Sciatic nerve (tissue), 2 donors: ENCODE measurements around the gene AFF2. TPM values are rescaled to one million over a fixed set of nuclear protein-coding genes. Genes with fewer than 3 reads are reported as not detected.

Experiments used
- ATAC-seq: fragments of 200-7000 bp; cut with Tn5 transposase; one replicate; pipeline ENCODE4 v1.9.1; 2020; ENCODE audit warnings: mild to moderate bottlenecking, moderate library complexity
- DNase-seq: peaks from one replicate; pipeline ENCODE4 v3.0.0-alpha.2; 2020; ENCODE audit warnings: low spot score
- intact Hi-C: fragments of 100-400 bp; cut with DNase I; formaldehyde crosslinking; loops from one replicate; pipeline ENCODE4 v1.14.2; 2022
- total RNA-seq: library from RNA; stranded (reverse); fragmentation: NEBNext Ultra II Directional; extraction: Animal tissue kit (Norgen Biotek cat#: 25700); gene quantifications from one replicate; pipeline ENCODE4 v1.2.1, GENCODE V29; 2021
- donor health status: DM: no; HTN: no; CAD: no.
- donor health status: DM: no; HTN: no; CAD: no.

The AFF2 gene
- total RNA-seq, 1 donor from 2014 or later: 7.6 TPM

DNA sequence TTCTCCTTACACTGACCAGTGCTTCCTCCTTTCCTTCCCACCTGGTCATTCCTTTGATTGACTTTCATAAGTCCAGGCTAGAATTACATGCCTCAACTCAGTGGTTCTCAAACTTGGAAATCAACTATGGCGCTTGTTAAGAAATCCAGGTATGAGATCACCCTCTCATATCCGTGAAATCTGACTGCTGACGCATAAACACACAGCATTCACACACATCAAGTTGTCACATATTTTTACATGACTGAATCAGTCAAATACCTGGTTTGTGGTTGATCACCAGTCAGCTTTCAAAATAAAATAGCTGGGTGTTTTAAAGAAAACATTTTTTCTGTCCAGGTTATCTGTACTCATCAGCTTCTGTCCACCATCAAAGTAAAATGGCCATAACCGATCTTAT lies 433.5 kb downstream of the AFF2 start:
- no peak for DNase-seq
- intact Hi-C loops: no loop called here
- ATAC-seq: no peak

DNA sequence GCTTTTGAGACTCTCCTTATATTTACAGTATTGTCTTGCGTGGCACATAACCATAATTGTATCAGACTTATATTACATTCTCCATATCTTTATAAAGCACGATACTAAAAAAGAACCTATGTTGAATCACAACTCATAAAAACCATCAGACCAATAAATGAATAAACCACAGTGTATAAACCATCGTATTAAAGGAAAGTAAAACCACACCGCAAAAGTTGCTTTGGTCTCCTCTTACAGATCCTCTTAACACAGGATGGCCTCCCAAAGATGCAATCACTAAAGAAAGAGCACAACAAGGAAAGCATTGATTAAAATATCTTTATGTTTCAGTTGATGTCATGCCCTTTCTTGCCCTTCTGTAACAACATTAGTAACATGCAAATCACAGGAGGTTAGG lies 437.9 kb downstream of the AFF2 start:
- intact Hi-C loops: no loop called here
- DNase-seq (no peak), ATAC-seq (no peak)

DNA sequence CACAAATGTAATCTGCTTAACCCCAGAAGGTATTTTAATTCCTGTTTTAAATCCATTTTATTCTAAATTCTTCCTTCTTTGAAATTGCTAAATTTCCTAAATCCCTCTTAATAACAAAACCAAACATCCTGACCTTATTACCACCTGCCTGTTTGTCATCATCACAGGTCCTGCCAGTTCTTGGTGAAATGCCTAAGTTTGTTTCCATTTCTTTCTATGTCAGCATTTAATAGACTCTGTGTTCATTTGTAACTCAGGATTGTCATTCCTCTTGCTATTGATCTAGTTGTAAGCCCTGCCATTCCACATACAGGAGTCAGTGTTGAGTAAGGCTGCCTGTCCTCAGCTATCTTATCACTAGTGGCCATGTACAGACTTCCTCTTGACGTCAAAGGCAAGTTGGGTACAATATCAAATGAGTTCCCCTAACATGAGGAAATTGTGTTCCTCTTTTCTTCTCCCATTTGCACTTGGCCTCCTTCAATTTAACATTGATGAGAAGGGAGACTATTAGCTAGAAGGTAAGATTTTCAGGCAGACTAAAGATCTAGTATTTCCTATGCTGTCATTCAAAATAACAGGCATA lies 440.1 kb downstream of the AFF2 start:
- intact Hi-C loops: no loop called here
- ATAC-seq (no peak), DNase-seq (no peak)

DNA sequence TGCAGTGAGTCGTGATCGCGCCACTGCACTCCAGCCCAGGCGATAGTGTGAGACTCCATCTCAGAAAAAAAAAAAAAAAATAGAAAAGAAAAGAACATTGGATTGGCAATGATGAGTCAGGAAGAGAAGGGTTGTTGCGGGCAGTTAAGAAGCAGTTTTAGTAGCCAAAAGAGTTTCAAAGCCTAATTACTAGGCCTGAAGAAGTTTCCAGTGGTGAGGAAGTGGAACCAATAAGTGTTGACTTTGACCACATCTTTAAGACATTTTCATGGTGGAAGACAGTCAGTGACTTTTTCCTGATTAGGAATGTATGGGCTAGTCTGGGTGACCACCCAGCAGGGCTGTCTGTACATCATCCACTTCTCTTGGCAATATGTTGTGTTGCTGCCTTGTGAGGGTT lies 442.3 kb downstream of the AFF2 start:
- DNase-seq: no peak
- intact Hi-C loops: no loop called here
- ATAC-seq: no peak

DNA sequence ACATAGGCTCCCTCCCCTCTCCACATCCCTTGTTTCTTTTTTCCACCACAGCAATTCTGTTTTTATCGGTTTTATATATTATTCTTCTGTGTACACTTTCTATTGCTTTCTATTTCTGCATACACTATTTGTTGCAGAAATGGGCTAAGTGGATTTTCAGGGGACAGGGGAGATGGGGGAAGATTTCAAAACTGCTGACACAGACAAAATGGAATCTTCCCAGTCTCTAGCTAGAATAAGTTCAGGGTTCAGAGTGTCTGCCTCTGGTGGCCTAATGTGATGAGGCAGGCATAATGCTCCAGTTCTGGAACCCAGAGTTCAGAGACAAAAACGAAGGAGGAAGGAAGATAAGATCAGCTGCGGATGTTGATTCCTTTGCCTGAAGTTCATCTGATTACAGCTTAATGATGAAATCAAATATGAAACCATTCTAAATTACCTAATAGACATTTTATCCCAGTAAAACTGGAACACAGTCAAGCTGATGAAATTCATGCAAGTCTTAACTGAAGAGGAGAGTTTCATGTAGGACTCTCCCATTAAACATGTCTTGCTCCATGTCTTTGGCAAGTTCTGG lies 447.1 kb downstream of the AFF2 start:
- DNase-seq (no peak), ATAC-seq (no peak)
- intact Hi-C loops: no loop called here

DNA sequence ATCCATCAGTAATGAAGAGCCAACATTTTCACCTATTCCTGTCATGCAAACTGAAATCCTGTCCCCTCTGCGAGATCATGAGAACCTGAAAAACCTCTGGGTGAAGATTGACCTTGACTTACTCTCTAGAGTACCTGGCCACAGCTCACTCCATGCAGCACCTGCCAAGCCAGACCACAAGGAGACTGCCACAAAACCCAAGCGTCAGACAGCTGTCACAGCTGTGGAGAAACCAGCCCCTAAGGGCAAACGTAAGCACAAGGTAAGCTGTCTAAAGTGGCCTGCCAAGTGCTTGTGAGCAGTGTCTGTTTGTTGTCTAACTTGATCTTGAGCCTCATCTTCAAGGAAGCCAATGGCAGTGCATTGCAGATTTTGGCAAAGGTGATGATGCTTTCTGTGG lies 455.9 kb downstream of the AFF2 start:
- DNase-seq (no peak), ATAC-seq (no peak)
- intact Hi-C loops: no loop called here

DNA sequence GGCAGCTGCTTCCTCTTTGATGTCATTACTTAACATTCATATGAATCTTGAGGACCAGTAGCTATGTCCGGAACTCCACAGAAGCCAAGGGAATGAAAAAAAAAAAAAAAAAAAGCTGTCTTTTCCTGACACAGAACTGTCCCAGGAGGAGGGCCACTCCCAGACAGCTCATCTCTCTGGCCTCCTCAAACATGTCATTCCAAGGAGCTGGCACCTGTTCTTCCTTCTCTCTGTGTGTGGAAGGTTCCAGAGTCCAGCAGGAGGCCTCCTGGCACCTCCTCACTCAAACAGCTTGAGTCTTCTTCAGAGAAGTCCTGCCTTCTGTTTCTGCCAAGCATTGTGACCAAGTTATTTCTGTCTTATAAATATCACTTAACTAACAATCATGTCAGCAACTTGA lies 458.5 kb downstream of the AFF2 start:
- no peak for ATAC-seq
- intact Hi-C loops: no loop called here
- no peak for DNase-seq

DNA sequence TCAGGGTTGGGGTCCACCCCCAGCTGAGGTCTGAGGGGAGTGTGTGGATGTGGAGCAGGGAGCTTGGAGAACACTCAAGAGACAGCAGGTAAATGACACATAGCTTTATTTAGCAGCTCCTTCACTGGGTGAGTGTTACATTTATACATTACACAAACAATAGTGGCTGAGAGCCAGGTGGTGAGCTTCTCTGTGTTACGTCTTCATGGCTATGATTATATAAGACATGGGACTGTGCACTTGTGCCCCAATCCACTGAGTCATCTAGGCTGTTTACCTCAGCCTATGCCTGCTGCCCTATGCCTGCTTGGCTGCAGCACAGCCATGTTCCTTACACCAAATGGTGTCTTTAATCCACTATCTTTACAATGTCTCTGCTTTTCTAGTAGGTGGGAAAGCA lies 459.6 kb downstream of the AFF2 start:
- ATAC-seq: no peak
- no peak for DNase-seq
- intact Hi-C loops: no loop called here

DNA sequence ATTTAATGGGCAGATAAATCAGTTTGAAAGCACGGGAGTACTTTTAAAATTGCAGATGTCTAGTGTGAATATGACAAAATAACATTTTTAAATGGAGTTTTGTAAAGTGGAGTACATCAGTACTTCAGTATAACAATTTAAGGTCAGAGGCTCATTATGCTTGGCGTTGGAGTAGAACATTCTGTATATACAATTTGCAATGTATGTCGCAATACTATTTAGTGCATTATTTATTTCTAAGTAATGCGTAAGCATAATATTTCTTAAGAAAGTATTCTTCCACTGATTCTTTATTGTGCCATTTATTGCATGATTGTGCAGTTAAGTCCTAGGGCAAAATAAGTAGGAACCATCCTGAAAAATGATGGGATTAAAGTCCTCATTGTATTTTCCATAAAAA lies 461.6 kb downstream of the AFF2 start:
- DNase-seq: no peak
- intact Hi-C loops: no loop called here
- ATAC-seq: no peak

DNA sequence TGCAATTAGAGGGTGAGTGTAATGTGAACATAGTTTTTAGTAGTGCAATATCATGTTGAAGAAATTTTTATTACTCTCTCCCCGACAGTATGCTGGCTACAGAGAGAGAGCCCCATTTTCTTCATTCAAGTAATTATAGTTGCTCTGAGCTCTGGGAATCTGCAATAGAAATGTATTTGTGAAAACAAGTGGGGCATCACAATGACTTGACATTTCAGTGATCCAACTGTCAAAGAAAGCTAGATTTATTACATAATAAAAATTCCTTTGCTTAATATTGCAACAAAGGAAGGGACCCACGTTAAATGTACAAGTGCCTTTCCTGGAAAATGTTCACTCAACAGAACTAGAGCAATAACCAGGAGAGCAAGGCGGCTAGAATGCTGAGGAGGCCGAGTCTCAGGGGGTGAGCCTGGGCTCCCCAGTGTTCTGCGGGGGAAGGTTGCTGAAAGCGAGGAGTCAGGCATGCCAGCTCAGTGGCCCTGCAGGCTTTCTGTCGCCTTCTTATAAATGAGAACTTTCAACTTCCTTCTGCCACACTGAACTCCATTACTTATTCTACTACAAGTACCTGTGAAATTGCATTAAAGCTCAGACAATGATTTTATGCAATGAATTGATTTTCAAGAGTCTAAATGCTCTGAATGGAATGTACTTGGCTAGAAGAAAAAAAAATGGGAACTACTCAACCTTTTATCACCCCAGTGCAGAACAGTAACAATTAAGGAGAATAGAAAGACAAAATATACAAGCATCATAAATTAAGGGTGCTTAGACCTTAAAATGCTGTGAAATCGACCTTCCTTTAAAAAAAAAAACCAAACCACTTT lies 476.4 kb downstream of the AFF2 start:
- ATAC-seq (no peak), DNase-seq (no peak)
- intact Hi-C loops: no loop called here

DNA sequence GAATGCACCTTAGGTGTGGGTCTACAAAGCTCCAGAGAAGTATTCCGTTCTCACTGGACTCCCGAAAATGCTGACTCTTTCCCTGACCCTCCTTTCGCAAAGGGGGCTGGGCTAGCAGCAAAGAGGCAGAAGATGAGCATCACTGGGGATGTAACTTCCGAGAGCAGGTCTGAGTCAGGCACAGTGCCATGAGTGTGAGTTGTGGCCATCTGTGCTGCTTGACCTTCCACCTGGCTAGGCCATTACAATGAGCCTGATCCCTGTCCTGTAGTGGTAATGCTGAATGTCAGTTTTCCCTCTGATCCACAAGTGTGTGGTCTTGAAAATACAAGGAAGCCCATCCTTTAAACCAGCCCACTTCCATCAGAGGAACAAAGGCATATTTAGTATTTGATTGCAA lies 479.4 kb downstream of the AFF2 start:
- no peak for ATAC-seq
- no peak for DNase-seq
- intact Hi-C loops: no loop called here

DNA sequence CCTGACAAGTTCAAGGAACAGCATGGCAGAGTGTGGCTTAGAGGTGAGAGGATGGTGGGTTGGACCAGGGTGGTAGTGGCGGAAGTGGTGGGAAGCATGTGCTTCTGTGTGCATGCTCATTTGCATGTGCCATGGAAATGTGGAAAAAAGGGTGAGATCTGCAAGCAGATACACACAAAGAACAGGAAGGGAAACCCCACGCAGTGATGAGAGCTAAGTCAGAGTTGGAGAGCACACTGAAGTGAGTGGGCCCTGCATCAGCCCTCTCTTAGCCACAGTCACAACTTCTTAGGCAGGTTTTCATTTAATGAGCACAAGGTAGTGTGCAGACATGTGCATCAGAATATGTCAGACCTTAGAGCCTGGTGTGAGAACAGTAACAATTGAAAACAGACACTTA lies 483.8 kb downstream of the AFF2 start:
- DNase-seq (no peak), ATAC-seq (no peak)
- intact Hi-C loops: no loop called here

DNA sequence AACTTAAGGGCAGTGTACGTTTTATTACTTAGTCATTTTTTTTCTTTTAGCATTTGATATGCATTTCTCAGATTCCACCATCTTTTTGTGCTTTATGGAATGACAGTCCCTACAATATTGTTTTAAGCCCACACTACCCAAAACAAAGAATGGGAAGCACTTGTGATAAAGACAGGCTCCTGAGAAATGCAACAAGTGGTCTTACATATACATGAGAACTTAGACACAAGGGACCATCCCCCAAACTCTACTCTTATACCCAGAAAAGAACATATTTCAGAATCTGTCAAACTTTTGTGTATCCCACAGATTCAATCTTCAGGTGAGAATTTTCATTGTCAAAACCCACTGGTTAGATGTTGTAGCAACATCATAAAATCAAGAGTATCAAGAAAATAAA lies 491.1 kb downstream of the AFF2 start:
- intact Hi-C loops: no loop called here
- ATAC-seq (no peak), DNase-seq (no peak)

DNA sequence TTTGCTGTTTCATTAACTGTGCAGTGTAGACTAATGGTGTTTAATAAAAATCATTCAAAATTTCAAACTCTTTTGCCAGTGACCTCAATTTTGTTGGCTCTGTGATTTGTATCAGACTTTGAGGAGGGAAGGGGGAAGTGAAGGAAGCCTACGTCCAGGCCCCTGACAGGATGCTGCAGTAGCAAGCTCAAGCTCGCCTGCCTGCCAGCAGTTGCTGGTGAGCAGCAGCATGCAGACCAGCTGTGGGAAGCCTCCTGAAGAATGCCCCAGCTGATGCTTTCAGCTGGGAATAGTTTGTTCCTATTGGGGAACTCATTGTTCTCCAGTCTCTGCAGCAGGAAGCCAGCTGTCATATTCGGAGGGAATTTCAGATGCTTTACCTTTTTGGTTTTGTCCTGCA lies 495.2 kb downstream of the AFF2 start:
- DNase-seq: no peak
- intact Hi-C loops: no loop called here
- no peak for ATAC-seq

DNA sequence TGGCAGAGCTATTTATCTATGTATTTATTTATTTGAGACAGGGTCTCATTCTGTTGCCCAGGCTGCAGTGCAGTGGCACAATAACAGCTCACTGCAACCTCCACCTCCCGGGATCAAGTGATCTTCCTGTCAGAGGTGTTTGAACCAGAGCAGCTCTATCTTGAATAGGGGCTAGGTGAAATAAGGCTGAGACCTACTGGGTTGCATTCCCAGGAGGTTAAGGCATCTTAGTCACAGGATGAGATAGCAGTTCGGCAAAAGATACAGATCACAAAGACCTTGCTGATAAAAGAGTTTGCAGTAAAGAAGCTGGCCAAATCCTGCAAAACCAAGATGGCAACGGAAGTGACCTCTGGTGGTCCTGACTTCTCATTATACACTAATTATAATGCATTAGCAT lies 501.9 kb downstream of the AFF2 start:
- no peak for ATAC-seq
- no peak for DNase-seq
- intact Hi-C loops: no loop called here

DNA sequence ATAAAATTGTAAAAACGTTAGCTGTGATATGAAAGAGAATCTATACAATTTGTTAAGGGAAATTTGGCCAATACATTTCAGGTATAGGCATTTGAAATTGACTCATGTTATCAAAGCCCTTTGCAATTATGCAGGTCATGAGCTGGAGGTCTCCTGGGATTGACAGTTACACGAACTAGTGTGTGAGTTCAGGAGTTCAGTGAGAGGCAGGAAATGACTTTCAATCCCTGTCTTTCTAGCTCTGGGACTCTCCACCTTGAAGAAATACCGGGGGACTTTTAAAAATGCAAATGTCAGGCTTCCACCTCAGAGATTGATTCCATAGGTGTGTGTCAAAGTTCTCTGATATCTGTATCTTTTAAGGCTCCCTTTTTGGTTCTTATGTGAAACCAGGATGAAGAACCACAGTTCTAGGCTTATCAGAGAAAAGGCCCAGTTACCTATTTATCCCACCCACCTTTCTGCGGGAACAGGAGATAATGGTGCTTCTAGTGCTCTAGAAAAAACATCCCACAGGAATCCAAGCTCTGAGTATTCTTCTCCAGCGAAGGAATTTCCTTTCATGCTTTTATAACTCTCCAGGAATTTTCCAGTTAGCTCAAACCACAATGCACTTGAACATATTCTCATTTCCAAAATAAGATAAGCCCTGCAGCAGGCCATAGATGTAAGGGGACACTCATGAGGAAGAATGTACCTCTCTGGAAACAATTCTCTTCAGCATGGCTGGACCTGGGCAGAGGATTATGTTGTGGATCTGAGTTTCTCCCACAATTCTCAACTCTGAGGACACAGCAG lies 503.6 kb downstream of the AFF2 start:
- intact Hi-C loops: no loop called here
- no peak for DNase-seq
- no peak for ATAC-seq

DNA sequence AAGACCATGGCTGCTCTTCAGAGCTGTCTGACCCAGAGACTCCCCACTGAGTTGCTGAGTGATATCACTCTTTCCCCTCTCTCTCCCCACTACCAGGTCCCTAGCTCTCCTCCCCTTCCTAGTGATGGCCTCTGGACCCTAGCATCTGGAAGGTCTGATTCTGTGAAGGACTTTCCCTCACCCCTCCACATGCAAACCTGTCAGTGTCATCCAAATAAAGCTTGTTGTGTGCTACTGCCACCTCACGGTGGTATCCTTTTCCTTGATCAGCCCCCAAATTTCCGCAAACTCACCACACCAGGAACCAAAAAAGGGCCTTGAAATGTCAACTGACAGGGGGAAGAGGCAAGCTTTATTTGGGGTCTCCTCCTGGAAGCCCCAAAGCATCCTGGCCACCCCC lies 504.5 kb downstream of the AFF2 start:
- intact Hi-C loops: no loop called here

DNA sequence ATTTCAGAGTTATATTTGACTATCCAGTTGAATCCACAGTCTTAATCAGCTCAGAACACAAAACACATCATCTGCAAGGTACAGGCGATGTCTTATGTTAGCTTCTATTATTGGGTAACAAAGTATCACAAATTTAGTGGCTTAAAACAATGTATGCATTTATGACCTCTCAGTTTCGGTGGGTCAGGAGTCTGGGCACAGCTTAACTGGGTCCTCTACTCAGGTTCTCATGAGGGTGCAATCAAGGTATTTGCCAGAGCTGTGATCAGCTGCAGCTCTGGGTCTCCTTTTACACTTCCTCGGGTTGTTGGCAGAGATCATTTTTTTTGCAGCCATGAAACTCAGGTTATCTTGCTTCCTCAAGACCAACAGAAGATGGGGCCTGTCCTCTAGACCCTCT lies 505.8 kb downstream of the AFF2 start:
- intact Hi-C loops: no loop called here
- DNase-seq (no peak), ATAC-seq (no peak)

More for the DNA sequence above, 504.5 kb downstream of the AFF2 start:
- ATAC-seq (no peak), DNase-seq (no peak)

DNA sequence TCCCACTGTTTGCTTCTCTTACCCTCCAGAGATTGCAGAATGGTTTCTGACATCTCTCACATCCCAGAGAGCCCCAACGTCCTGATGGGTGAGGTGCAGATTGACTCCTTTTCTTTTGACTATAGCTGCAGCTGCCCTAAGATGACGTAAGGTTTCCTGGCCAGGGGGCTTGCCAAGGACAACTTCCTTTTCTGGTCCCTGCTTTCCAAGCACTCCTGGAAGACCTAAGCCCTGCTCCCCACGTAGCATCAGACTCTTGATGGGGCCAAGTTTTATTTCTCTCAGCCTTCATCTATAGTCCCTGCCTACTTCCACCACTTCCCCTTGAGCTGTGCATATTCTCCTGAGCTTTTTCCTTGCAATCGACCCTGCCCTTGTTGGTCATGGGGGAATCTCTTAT lies 507.0 kb downstream of the AFF2 start:
- ATAC-seq (no peak), DNase-seq (no peak)
- intact Hi-C loops: no loop called here
